Spleen (tissue), 11 donors: ENCODE results near the gene DHCR7. TPM values are rescaled to one million over a fixed set of nuclear protein-coding genes. Genes with fewer than 3 reads are reported as not detected.

Source experiments
- DNase-seq: peaks from one replicate; pipeline ENCODE4 v3.0.0-alpha.2; 2020
- H3K27ac ChIP-seq, 8 donors: fragments of 200-600 bp; sonication (generic) in 7 of 8; 1 replicate in 4 of 8; 2 replicates in 4 of 8; pipeline versions ENCODE4 v1.5.0 to v1.8.0; 2016 to 2021; ENCODE audit warnings: inconsistent platforms in 4 of 8, mild to moderate bottlenecking in 4 of 8, moderate library complexity in 1 of 8
- H3K27me3 ChIP-seq, 7 donors: fragments of 200-600 bp; sonication (generic) in 6 of 7; replicated peaks in 1 of 7; 1 replicate in 4 of 7; 2 replicates in 3 of 7; pipeline versions ENCODE4 v1.5.0 to v1.8.0; 2016 to 2021; ENCODE audit warnings: inconsistent platforms in 3 of 7, mild to moderate bottlenecking in 1 of 7
- H3K36me3 ChIP-seq, 6 donors: fragments of 200-600 bp; sonication (generic) in 5 of 6; 1 replicate in 4 of 6; 2 replicates in 2 of 6; pipeline versions ENCODE4 v1.5.0 to v1.8.0; 2016 to 2021; ENCODE audit warnings: inconsistent platforms in 2 of 6
- H3K4me1 ChIP-seq, 6 donors: fragments of 200-600 bp; sonication (generic) in 5 of 6; 1 replicate in 3 of 6; 2 replicates in 3 of 6; pipeline versions ENCODE4 v1.5.0 to v1.8.0; 2016 to 2021; ENCODE audit warnings: inconsistent platforms in 3 of 6
- H3K4me3 ChIP-seq, 8 donors: fragments of 200-600 bp; sonication (generic) in 7 of 8; 1 replicate in 4 of 8; 2 replicates in 4 of 8; pipeline versions ENCODE4 v1.5.0 to v1.8.0; 2016 to 2021; ENCODE audit warnings: inconsistent platforms in 4 of 8, mild to moderate bottlenecking in 4 of 8, moderate library complexity in 2 of 8
- H3K9me3 ChIP-seq, 8 donors: fragments of 200-600 bp; sonication (generic) in 7 of 8; 1 replicate in 4 of 8; 2 replicates in 4 of 8; pipeline versions ENCODE4 v1.5.0 to v1.8.0; 2016 to 2021; ENCODE audit warnings: inconsistent platforms in 4 of 8
- CTCF ChIP-seq, 11 experiments: fragments of 200-600 bp in 7 of 11; fragments of 450-650 bp in 4 of 11; sonication (generic) in 4 of 11; IDR thresholded peaks in 8 of 11; conservative IDR thresholded peaks in 3 of 11; 1 replicate in 7 of 11; 2 replicates in 4 of 11; pipeline versions ENCODE4 v1.4.0 to v1.8.0; 2016 to 2021; ENCODE audit warnings: antibody characterized with exemption in 11 of 11, inconsistent platforms in 4 of 11, mild to moderate bottlenecking in 1 of 11
- POLR2A ChIP-seq, 3 donors: fragments of 450-650 bp; IDR thresholded peaks; one replicate each; pipeline ENCODE4 v1.5.1; 2017; ENCODE audit warnings: antibody characterized with exemption in 3 of 3, mild to moderate bottlenecking in 1 of 3
- POLR2AphosphoS5 ChIP-seq, 3 donors: sonication (generic); formaldehyde crosslinking; IDR thresholded peaks; one replicate each; pipeline ENCODE4 v1.5.1; 2017; ENCODE audit warnings: antibody characterized with exemption in 3 of 3
- WGBS, 5 donors: extraction: QIAGEN DNeasy Blood & Tissue Kit in 3 of 5; methylation state at CpG; one replicate each; pipeline versions ENCODE4 v1.1.5 to v1.1.7; 2013 to 2018; 5-methylcytosine and 5-hydroxymethylcytosine counted together
- intact Hi-C: fragments of 100-400 bp; cut with DNase I; formaldehyde crosslinking; loops from one replicate; pipeline ENCODE4 v1.15.0; 2023; ENCODE audit warnings: low total_unique reads
- polyA plus RNA-seq, 3 donors: library from polyadenylated mRNA; stranded (reverse); fragments of 200-250 nt; gene quantifications; one replicate each; pipeline ENCODE4 v1.2.1, GENCODE V29; 2013
- total RNA-seq, 7 donors: library from RNA; depleted of rRNA in 3 of 7; stranded (reverse); fragments of >200 nt in 3 of 7; fragmentation: NEBNext Ultra II Directional in 4 of 7; extraction: Animal tissue kit (Norgen Biotek cat#: 25700) in 4 of 7; gene quantifications; one replicate each; pipeline versions ENCODE4 v1.1.0 to v1.2.1, GENCODE V29; 2016 to 2021
- donor health status: healthy with polysubstance abuse.
- donor health status: DM: no; HTN: no; CAD: no; lungs with moderate emphysema.
- donor health status: DM: no; HTN: no; CAD: no.
- donor health status: Bipolar disorder and iron deficiency.
- donor health status: healthy.
- donor health status: DM: no; HTN: no; CAD: no.
- donor health status: DM: yes; HTN: yes; CAD: no.

The DHCR7 gene
- total and polyA plus RNA-seq, 10 donors: 3.6 to 26.4 (median 14.3) TPM

- H3K4me1 ChIP-seq: no peaks in the 10 kb centered on the region
- WGBS, 5 donors: 72 to 84% (median 81%) methylated on average over 7 of the region's 7 CpGs
- no peaks in the 10 kb centered on the region for H3K9me3 ChIP-seq
- peaks cover 0 to 9% (median 0%) of the 10 kb centered on the region in 7 donors for H3K27me3 ChIP-seq
- no peaks in the 10 kb centered on the region for H3K36me3 ChIP-seq
- no peak for DNase-seq
- H3K4me3 ChIP-seq: no peak overlapping the region
- no peak overlapping the region for H3K27ac ChIP-seq
- no peak for TF ChIP-seq POLR2A (IDR thresholded peaks at IDR 0.05)
- no peak for TF ChIP-seq POLR2AphosphoS5 (IDR thresholded peaks at IDR 0.05)
- no peak for TF ChIP-seq CTCF (IDR thresholded peaks at IDR 0.05 in 8 of 11, conservative IDR thresholded peaks at IDR 0.05 in 3 of 11)
- intact Hi-C loops: no loop called here
Measured at GRCh38 chr11:71408826-71409225, 39.4 kb downstream of the DHCR7 start.

GRCh38 chr11:71407356-71407755 is 40.8 kb downstream of the DHCR7 start:
- WGBS, 5 donors: 86 to 96% (median 90%) methylated on average over 13 to 15 of the region's 15 CpGs
- no peak for TF ChIP-seq POLR2A (IDR thresholded peaks at IDR 0.05)
- no peak for TF ChIP-seq POLR2AphosphoS5 (IDR thresholded peaks at IDR 0.05)
- no peak for TF ChIP-seq CTCF (IDR thresholded peaks at IDR 0.05 in 8 of 11, conservative IDR thresholded peaks at IDR 0.05 in 3 of 11)
- intact Hi-C loops: no loop called here
- H3K27ac ChIP-seq: no peak overlapping the region
- H3K4me3 ChIP-seq: no peak overlapping the region
- H3K27me3 ChIP-seq: peaks cover 0 to 2% (median 0%) of the 10 kb centered on the region in 7 donors
- H3K9me3 ChIP-seq: no peaks in the 10 kb centered on the region
- no peaks in the 10 kb centered on the region for H3K36me3 ChIP-seq
- no peak for DNase-seq
- H3K4me1 ChIP-seq: no peaks in the 10 kb centered on the region

- H3K36me3 ChIP-seq: no peaks in the 10 kb centered on the region
- DNase-seq: no peak
- H3K4me1 ChIP-seq: no peaks in the 10 kb centered on the region
- no peak for TF ChIP-seq CTCF (IDR thresholded peaks at IDR 0.05 in 8 of 11, conservative IDR thresholded peaks at IDR 0.05 in 3 of 11)
- TF ChIP-seq POLR2AphosphoS5 (IDR thresholded peaks at IDR 0.05): no peak
- no peak for TF ChIP-seq POLR2A (IDR thresholded peaks at IDR 0.05)
- no peak overlapping the region for H3K27ac ChIP-seq
- H3K4me3 ChIP-seq: no peak overlapping the region
- no peaks in the 10 kb centered on the region for H3K9me3 ChIP-seq
- intact Hi-C loops: no loop called here
- WGBS, 5 donors: 63 to 75% (median 67%) methylated on average over 10 of the region's 10 CpGs
- no peaks in the 10 kb centered on the region for H3K27me3 ChIP-seq
Measured at GRCh38 chr11:71406681-71407080, 41.5 kb downstream of the DHCR7 start.

- Histone ChIP-seq H3K27me3 (no peaks in the 10 kb centered on the region), H3K4me1 (no peaks in the 10 kb centered on the region), H3K9me3 (no peaks in the 10 kb centered on the region), H3K36me3 (no peaks in the 10 kb centered on the region), H3K27ac (no peak overlapping the region), H3K4me3 (no peak overlapping the region)
- DNase-seq: no peak
- WGBS, 5 donors: 71 to 86% (median 77%) methylated on average over 8 of the region's 8 CpGs
- intact Hi-C loops: no loop called here
- TF ChIP-seq CTCF (IDR thresholded peaks at IDR 0.05 in 8 of 11, conservative IDR thresholded peaks at IDR 0.05 in 3 of 11): no peak
- no peak for TF ChIP-seq POLR2A (IDR thresholded peaks at IDR 0.05)
- TF ChIP-seq POLR2AphosphoS5 (IDR thresholded peaks at IDR 0.05): no peak
Measured at GRCh38 chr11:71404209-71404608, 44.0 kb downstream of the DHCR7 start.
